Measurements from ENCODE around the gene KLHL15.
A peak's percentile ranks its signal among the peaks of the same experiment; 100 is the strongest.
"Not testable (repeated sequence)": the region's sequence is repeated elsewhere in the genome, so short reads cannot be mapped to it uniquely, and the experiment has no call there.

The KLHL15 gene

GRCh38 chrX:24005028-24005427, 22.0 kb downstream of the KLHL15 start:
- in situ Hi-C loops (cut with HindIII; ENCODE audit: low pct_unique_long_range_greater_than_20kb, low sequenced_read_pairs), result no loop called here
- DNase-seq (ENCODE audit: low read depth in 1 of 2, low spot score in 1 of 2), result no peak
- TF ChIP-seq JUND (IDR thresholded peaks at IDR 0.05; ENCODE audit: low read depth), result no peak

DNA sequence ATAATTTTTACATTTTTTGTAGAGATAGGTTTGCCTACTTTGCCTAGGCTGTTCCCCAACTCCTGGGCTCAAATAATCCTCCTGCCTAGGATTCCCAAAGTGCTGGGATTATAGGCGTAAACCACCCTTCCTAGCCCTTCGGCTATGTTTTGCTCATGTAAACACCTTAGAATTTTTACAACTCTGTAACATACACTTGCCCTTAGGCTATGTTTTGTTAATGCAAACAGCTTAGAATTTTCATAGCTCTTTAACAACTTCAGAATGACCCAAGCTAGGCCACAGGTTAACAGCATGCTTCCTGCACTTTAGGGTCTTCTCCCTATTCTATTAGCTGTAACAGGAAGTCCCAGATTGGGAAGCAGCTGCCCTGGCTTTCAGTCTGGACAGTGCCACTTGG, 24.2 kb downstream of the KLHL15 start:
- DNase-seq (ENCODE audit: low read depth in 1 of 2, low spot score in 1 of 2), result peak in 1 of 2 experiments; percentile 60
- no peak for TF ChIP-seq JUND (IDR thresholded peaks at IDR 0.05; ENCODE audit: low read depth)
- in situ Hi-C loops (cut with HindIII; ENCODE audit: low pct_unique_long_range_greater_than_20kb, low sequenced_read_pairs), result no loop called here

DNA sequence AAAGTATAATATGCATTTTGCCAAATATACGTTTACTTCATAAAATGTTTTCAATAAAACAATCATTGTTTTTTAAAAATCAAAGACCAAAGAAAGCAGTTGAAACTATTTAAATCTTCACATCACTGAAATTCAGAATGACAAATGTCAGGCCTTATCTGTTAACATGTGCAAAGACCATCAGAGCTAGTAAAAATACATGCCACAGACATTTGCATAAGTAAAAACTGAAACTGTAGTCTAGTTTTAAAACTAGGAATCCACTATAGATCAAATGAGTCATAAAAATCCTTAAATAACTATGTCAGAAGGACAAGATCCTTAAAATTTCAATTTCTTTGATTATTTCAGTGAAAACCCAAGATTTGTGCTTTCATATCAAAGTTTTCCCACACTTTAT, 24.8 kb downstream of the KLHL15 start:
- in situ Hi-C loops (cut with HindIII; ENCODE audit: low pct_unique_long_range_greater_than_20kb, low sequenced_read_pairs), result no loop called here
- no peak for TF ChIP-seq JUND (IDR thresholded peaks at IDR 0.05; ENCODE audit: low read depth)
- no peak for DNase-seq (ENCODE audit: low read depth in 1 of 2, low spot score in 1 of 2)

GRCh38 chrX:23999671-24000070, 27.3 kb downstream of the KLHL15 start:
- DNase-seq (ENCODE audit: low read depth in 1 of 2, low spot score in 1 of 2), result no peak
- in situ Hi-C loops (cut with HindIII; ENCODE audit: low pct_unique_long_range_greater_than_20kb, low sequenced_read_pairs), result no loop called here
- no peak for TF ChIP-seq JUND (IDR thresholded peaks at IDR 0.05; ENCODE audit: low read depth)

DNA sequence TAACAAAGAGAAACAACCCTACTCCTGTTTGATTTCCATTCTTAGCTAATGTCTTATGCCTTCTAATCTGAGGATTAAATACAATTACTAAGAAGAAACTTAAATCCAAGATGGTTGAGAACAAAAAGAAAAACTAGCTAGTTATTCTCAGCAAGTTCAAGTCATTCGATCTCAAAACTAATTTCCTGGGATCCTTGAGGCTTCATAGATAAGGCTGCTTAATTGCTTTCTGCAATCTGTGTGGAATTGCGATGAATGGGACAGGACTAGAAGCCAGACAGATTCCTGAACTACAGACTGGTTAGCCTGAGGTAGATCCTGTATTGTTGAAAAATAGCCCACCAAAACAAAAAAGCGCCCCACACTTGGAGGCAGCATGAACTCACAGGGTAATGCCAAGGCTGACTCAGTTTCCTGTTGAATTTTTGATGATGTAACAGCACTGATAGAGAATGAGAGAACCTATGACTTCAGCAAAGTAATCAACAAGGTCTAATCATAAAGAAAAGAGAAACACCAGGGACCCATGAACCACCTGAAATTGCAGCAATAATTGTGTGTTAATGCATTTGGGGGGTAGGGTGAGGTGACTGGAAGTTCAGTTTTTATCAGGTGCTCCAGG, 33.9 kb downstream of the KLHL15 start:
- no peak for DNase-seq (ENCODE audit: low read depth in 1 of 2, low spot score in 1 of 2)
- in situ Hi-C loops (cut with HindIII; ENCODE audit: low pct_unique_long_range_greater_than_20kb, low sequenced_read_pairs), result no loop called here
- TF ChIP-seq JUND (IDR thresholded peaks at IDR 0.05; ENCODE audit: low read depth), result no peak

GRCh38 chrX:23992431-23992830, 34.6 kb downstream of the KLHL15 start:
- no peak for TF ChIP-seq JUND (IDR thresholded peaks at IDR 0.05; ENCODE audit: low read depth)
- DNase-seq (ENCODE audit: low read depth in 1 of 2, low spot score in 1 of 2), result no peak
- in situ Hi-C loops (cut with HindIII; ENCODE audit: low pct_unique_long_range_greater_than_20kb, low sequenced_read_pairs), result no loop called here

- no peak for TF ChIP-seq JUND (IDR thresholded peaks at IDR 0.05; ENCODE audit: low read depth)
- in situ Hi-C loops (cut with HindIII; ENCODE audit: low pct_unique_long_range_greater_than_20kb, low sequenced_read_pairs), result no loop called here
- no peak for DNase-seq (ENCODE audit: low read depth in 1 of 2, low spot score in 1 of 2)
Observed at GRCh38 chrX:23990455-23990854, 36.5 kb downstream of the KLHL15 start.

GRCh38 chrX:23989689-23990088, 37.3 kb downstream of the KLHL15 start:
- TF ChIP-seq JUND (IDR thresholded peaks at IDR 0.05; ENCODE audit: low read depth), result no peak
- DNase-seq (ENCODE audit: low read depth in 1 of 2, low spot score in 1 of 2), result no peak
- in situ Hi-C loops (cut with HindIII; ENCODE audit: low pct_unique_long_range_greater_than_20kb, low sequenced_read_pairs), result no loop called here

- TF ChIP-seq JUND (IDR thresholded peaks at IDR 0.05; ENCODE audit: low read depth), result no peak
- in situ Hi-C loops (cut with HindIII; ENCODE audit: low pct_unique_long_range_greater_than_20kb, low sequenced_read_pairs), result no loop called here
- no peak for DNase-seq (ENCODE audit: low read depth in 1 of 2, low spot score in 1 of 2)
Observed at GRCh38 chrX:23982891-23983290, 44.1 kb downstream of the KLHL15 start.

- no peak for TF ChIP-seq JUND (IDR thresholded peaks at IDR 0.05; ENCODE audit: low read depth)
- DNase-seq (ENCODE audit: low read depth in 1 of 2, low spot score in 1 of 2), result no peak
- in situ Hi-C loops (cut with HindIII; ENCODE audit: low pct_unique_long_range_greater_than_20kb, low sequenced_read_pairs), result no loop called here
Observed at GRCh38 chrX:23981711-23982110, 45.3 kb downstream of the KLHL15 start.

- DNase-seq (ENCODE audit: low read depth in 1 of 2, low spot score in 1 of 2), result no peak
- TF ChIP-seq JUND (IDR thresholded peaks at IDR 0.05; ENCODE audit: low read depth), result no peak
- in situ Hi-C loops (cut with HindIII; ENCODE audit: low pct_unique_long_range_greater_than_20kb, low sequenced_read_pairs), result no loop called here
Observed at GRCh38 chrX:23981222-23981621, 45.8 kb downstream of the KLHL15 start.

- in situ Hi-C loops (cut with HindIII; ENCODE audit: low pct_unique_long_range_greater_than_20kb, low sequenced_read_pairs), result no loop called here
- peak; percentile 23 to 81 for DNase-seq (ENCODE audit: low read depth in 1 of 2, low spot score in 1 of 2)
- TF ChIP-seq JUND (IDR thresholded peaks at IDR 0.05; ENCODE audit: low read depth), result no peak
Observed at GRCh38 chrX:23980011-23980441, 47.0 kb downstream of the KLHL15 start.

- in situ Hi-C loops (cut with HindIII; ENCODE audit: low pct_unique_long_range_greater_than_20kb, low sequenced_read_pairs), result no loop called here
- TF ChIP-seq JUND (IDR thresholded peaks at IDR 0.05; ENCODE audit: low read depth), result no peak
Observed at GRCh38 chrX:23978491-23978890, 48.5 kb downstream of the KLHL15 start.

DNA sequence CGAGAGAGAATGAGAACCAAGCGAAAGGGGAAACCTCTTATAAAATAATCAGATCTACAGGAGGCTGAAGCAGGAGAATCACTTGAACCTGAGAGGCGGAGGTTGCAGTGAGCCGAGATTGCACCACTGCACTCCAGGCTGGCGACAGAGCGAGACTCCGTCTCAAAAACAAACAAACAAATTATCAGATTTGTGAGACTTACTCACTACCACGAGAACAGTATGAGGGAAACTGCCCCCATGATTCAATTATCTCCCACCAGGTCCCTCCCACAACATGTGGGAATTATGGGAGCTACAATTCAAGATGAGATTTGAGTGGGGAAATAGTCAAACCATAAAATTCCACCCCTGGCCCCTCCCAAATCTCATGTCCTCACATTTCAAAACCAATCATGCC, 61.4 kb downstream of the KLHL15 start:
- in situ Hi-C loops (cut with HindIII; ENCODE audit: low pct_unique_long_range_greater_than_20kb, low sequenced_read_pairs); DNase-seq (ENCODE audit: low read depth in 1 of 2, low spot score in 1 of 2): not testable (repeated sequence)

More at GRCh38 chrX:23978491-23978890, 48.5 kb downstream of the KLHL15 start:
- DNase-seq (ENCODE audit: low read depth in 1 of 2, low spot score in 1 of 2), result no peak

Measured in T47D (cell line).